IMR-90 (cell line): ENCODE data around the gene TRIM41. TPM values are rescaled to one million over a fixed set of nuclear protein-coding genes. Genes with fewer than 3 reads are reported as not detected.
A peak's percentile ranks its signal among the peaks of the same experiment; 100 is the strongest.

Source experiments
- ATAC-seq: fragments of 200-7000 bp; cut with Tn5 transposase; 2 replicates; pipeline ENCODE4 v1.9.1; 2020; ENCODE audit warnings: low read depth, mild to moderate bottlenecking, moderate library complexity
- BruUV-seq: library from RNA; stranded (reverse); fragments of 400-500 nt; replicated peaks from 2 replicates; lab custom pipeline; 2021; lab: Mats Ljungman, UMichigan
- CTCF ChIA-PET: fragments of 300-600 bp; formaldehyde crosslinking; extraction: SDS; loops from one replicate; lab custom pipeline; 2021; ENCODE audit warnings: antibody characterized with exemption; lab: Yijun Ruan, JAX
- POLR2A ChIA-PET: fragments of 300-600 bp; sonication (Branson Sonifier 250); formaldehyde crosslinking; loops from one replicate; lab custom pipeline; 2022; ENCODE audit warnings: antibody characterized with exemption; ENCODE audit not compliant: unreplicated experiment; lab: Charles Lee
- DNase-seq: peaks from one replicate; pipeline ENCODE4 v3.0.0; 2013
- H2AFZ ChIP-seq: replicated peaks from 2 replicates; pipeline ENCODE3; 2013; ENCODE audit warnings: low read length, mild to moderate bottlenecking; ENCODE audit not compliant: poor library complexity
- H2AK5ac ChIP-seq: 2 replicates; pipeline ENCODE4 v1.6.1; 2013; ENCODE audit warnings: low read depth, low read length, inconsistent platforms
- H2AK9ac ChIP-seq: replicated peaks from 2 replicates; pipeline ENCODE3; 2013; ENCODE audit warnings: mild to moderate bottlenecking, low read depth, low read length, moderate library complexity; ENCODE audit not compliant: poor library complexity
- H2BK120ac ChIP-seq: 2 replicates; pipeline ENCODE4 v1.6.1; 2013; ENCODE audit warnings: low read depth, low read length, inconsistent platforms
- H2BK15ac ChIP-seq: 3 replicates; pipeline ENCODE4 v1.6.1; 2013; ENCODE audit warnings: low read depth, low read length, inconsistent platforms
- H2BK20ac ChIP-seq: 2 replicates; pipeline ENCODE4 v1.6.1; 2013; ENCODE audit warnings: low read depth, mild to moderate bottlenecking, inconsistent platforms, low read length, moderate library complexity
- H2BK5ac ChIP-seq: 2 replicates; pipeline ENCODE4 v1.6.1; 2013; ENCODE audit warnings: mild to moderate bottlenecking, low read depth, low read length, inconsistent platforms; ENCODE audit not compliant: poor library complexity, severe bottlenecking
- H3K14ac ChIP-seq: replicated peaks from 2 replicates; pipeline ENCODE4 v1.6.1; 2013; ENCODE audit warnings: low read depth, low read length, inconsistent platforms
- H3K18ac ChIP-seq: 2 replicates; pipeline ENCODE4 v1.6.1; 2013; ENCODE audit warnings: low read depth, low read length, control low read depth
- H3K23ac ChIP-seq: 2 replicates; pipeline ENCODE4 v1.6.1; 2013; ENCODE audit warnings: low read depth, low read length, inconsistent platforms
- H3K27ac ChIP-seq: 2 replicates; pipeline ENCODE4 v1.5.1; 2013; ENCODE audit warnings: mild to moderate bottlenecking, control low read depth, low read length; ENCODE audit not compliant: insufficient read depth
- H3K27me3 ChIP-seq: 2 replicates; pipeline ENCODE4 v1.6.1; 2013; ENCODE audit warnings: low read length; ENCODE audit not compliant: control insufficient read depth, insufficient read depth
- H3K36me3 ChIP-seq: 2 replicates; pipeline ENCODE4 v1.6.1; 2013; ENCODE audit warnings: low read length, mixed read lengths; ENCODE audit not compliant: control insufficient read depth, insufficient read depth
- H3K4ac ChIP-seq: 2 replicates; pipeline ENCODE4 v1.6.1; 2013; ENCODE audit warnings: low read depth, low read length, inconsistent platforms
- H3K4me1 ChIP-seq: 2 replicates; pipeline ENCODE4 v1.6.1; 2013; ENCODE audit warnings: low read length, mixed read lengths; ENCODE audit not compliant: control insufficient read depth, insufficient read depth
- H3K4me2 ChIP-seq: 2 replicates; pipeline ENCODE4 v1.6.1; 2013; ENCODE audit warnings: low read depth, mild to moderate bottlenecking, control low read depth, low read length, moderate library complexity
- H3K4me3 ChIP-seq: 2 replicates; pipeline ENCODE4 v1.5.1; 2013; ENCODE audit warnings: low read depth, mild to moderate bottlenecking, control low read depth, low read length, moderate library complexity; ENCODE audit not compliant: insufficient read depth
- H3K56ac ChIP-seq: 2 replicates; pipeline ENCODE4 v1.6.1; 2013; ENCODE audit warnings: low read length, inconsistent platforms; ENCODE audit not compliant: insufficient read depth; ENCODE audit errors: extremely low read depth
- H3K79me1 ChIP-seq, 2 experiments: 2 replicates each; pipeline ENCODE4 v1.6.1; 2013; ENCODE audit warnings: low read length in 2 of 2, inconsistent platforms in 1 of 2, low read depth in 1 of 2
- H3K9ac ChIP-seq: 2 replicates; pipeline ENCODE4 v1.6.1; 2013; ENCODE audit warnings: low read depth, low read length, control low read depth
- H3K9me1 ChIP-seq: 2 replicates; pipeline ENCODE4 v1.6.1; 2013; ENCODE audit warnings: low read length, inconsistent platforms; ENCODE audit not compliant: insufficient read depth
- H3K9me3 ChIP-seq: 2 replicates; pipeline ENCODE4 v1.6.1; 2013; ENCODE audit warnings: low read length; ENCODE audit not compliant: control insufficient read depth, insufficient read depth
- H4K20me1 ChIP-seq: 2 replicates; pipeline ENCODE4 v1.6.1; 2013; ENCODE audit warnings: low read length, inconsistent platforms; ENCODE audit not compliant: insufficient read depth
- H4K5ac ChIP-seq: 2 replicates; pipeline ENCODE4 v1.6.1; 2013; ENCODE audit warnings: mild to moderate bottlenecking, low read depth, low read length, control low read depth
- H4K8ac ChIP-seq, 2 experiments: 2 replicates each; pipeline ENCODE4 v1.6.1; 2013; ENCODE audit warnings: low read depth in 2 of 2, low read length in 2 of 2, control low read depth in 1 of 2, inconsistent platforms in 1 of 2
- H4K91ac ChIP-seq: 2 replicates; pipeline ENCODE4 v1.6.1; 2013; ENCODE audit warnings: low read depth, low read length, inconsistent platforms; ENCODE audit not compliant: insufficient read depth
- BHLHE40 ChIP-seq: fragments of 150-350 bp; IDR thresholded peaks from 2 replicates; pipeline ENCODE4 v1.6.1; 2016; ENCODE audit warnings: mild to moderate bottlenecking, low read depth, low read length
- CEBPB ChIP-seq: IDR thresholded peaks from 2 replicates; pipeline ENCODE4 v1.6.1; 2012; ENCODE audit warnings: low read depth, low read length, improper control_type of control experiment
- CHD1 ChIP-seq: IDR thresholded peaks from 2 replicates; pipeline ENCODE4 v1.6.1; 2012; ENCODE audit warnings: low read depth, low read length, improper control_type of control experiment
- CTCF ChIP-seq: conservative IDR thresholded peaks from 2 replicates; pipeline ENCODE4 v1.5.1; 2012; ENCODE audit warnings: mild to moderate bottlenecking, low read depth, low read length, improper control_type of control experiment
- ELK1 ChIP-seq: fragments of 150-350 bp; IDR thresholded peaks from 2 replicates; pipeline ENCODE4 v1.6.1; 2016; ENCODE audit warnings: low read depth, mild to moderate bottlenecking, low read length, moderate library complexity, borderline replicate concordance
- FOS ChIP-seq: fragments of 150-350 bp; IDR thresholded peaks from 2 replicates; pipeline ENCODE4 v1.6.1; 2016; ENCODE audit warnings: low read depth, low read length
- MAZ ChIP-seq: IDR thresholded peaks from 2 replicates; pipeline ENCODE4 v1.6.1; 2012; ENCODE audit warnings: low read depth, mild to moderate bottlenecking, low read length, improper control_type of control experiment, moderate library complexity, borderline replicate concordance
- MXI1 ChIP-seq: IDR thresholded peaks from 2 replicates; pipeline ENCODE4 v1.6.1; 2012; ENCODE audit warnings: low read depth, mild to moderate bottlenecking, low read length, moderate library complexity, borderline replicate concordance
- NFE2L2 ChIP-seq: fragments of 150-350 bp; IDR thresholded peaks from 2 replicates; pipeline ENCODE4 v1.6.1; 2016; ENCODE audit warnings: low read depth, mild to moderate bottlenecking, low read length
- POLR2A ChIP-seq: IDR thresholded peaks from 2 replicates; pipeline ENCODE4 v1.6.1; 2012; ENCODE audit warnings: mild to moderate bottlenecking, low read depth, low read length
- RAD21 ChIP-seq: IDR thresholded peaks from 2 replicates; pipeline ENCODE4 v1.6.1; 2012; ENCODE audit warnings: low read length, improper control_type of control experiment
- RCOR1 ChIP-seq: IDR thresholded peaks from 2 replicates; pipeline ENCODE4 v1.6.1; 2012; ENCODE audit warnings: mild to moderate bottlenecking, low read length, improper control_type of control experiment; ENCODE audit not compliant: insufficient replicate concordance
- RFX5 ChIP-seq: IDR thresholded peaks from 2 replicates; pipeline ENCODE4 v1.8.0; 2012; ENCODE audit warnings: low read depth, mild to moderate bottlenecking, low read length, moderate library complexity
- WGBS, 2 experiments: methylation state at CpG; one replicate each; pipeline versions ENCODE4 v1.1.5 to v1.1.7; 2013; ENCODE audit warnings: missing lambda C conversion rate in 2 of 2; ENCODE audit not compliant: insufficient read length in 1 of 2; ENCODE audit errors: extremely low coverage in 2 of 2; 5-methylcytosine and 5-hydroxymethylcytosine counted together
- dilution Hi-C: fragments of 300-500 bp; cut with HindIII; formaldehyde crosslinking; loops from one replicate; pipeline ENCODE4 v1.14.3; 2018; ENCODE audit warnings: low sequenced_read_pairs; ENCODE audit not compliant: unreplicated experiment
- in situ Hi-C: fragments of 300-500 bp; cut with MboI; formaldehyde crosslinking; loops from 3 replicates; pipeline ENCODE4 v1.14.3; 2019; ENCODE audit warnings: low sequenced_read_pairs, inconsistent platforms, mixed read lengths
- intact Hi-C: fragments of 100-400 bp; cut with micrococcal nuclease; formaldehyde crosslinking; loops from 2 replicates; pipeline ENCODE4 v1.10.0; 2022
- polyA plus RNA-seq, 3 experiments: library from polyadenylated mRNA; depleted of rRNA; stranded (reverse); fragments of >200 nt; gene quantifications; 2 replicates each; pipeline ENCODE4 v1.2.3, GENCODE V29; 2012; ENCODE audit warnings: low replicate concordance in 1 of 3
- total RNA-seq: library from RNA; depleted of rRNA; stranded (reverse); fragments of >200 nt; gene quantifications from 2 replicates; pipeline ENCODE4 v1.2.3, GENCODE V29; 2012

Gene TRIM41
- total and polyA plus RNA-seq, 2 of the 4 experiments (the other 2 are of a cell fraction): 5.9 to 15.7 TPM

GRCh38 chr5:181187500-181188213 is 35.4 kb upstream of the TRIM41 start:
- peak overlapping the region; percentile 41 for H3K4me3 ChIP-seq
- no peak overlapping the region for H2BK15ac ChIP-seq
- H3K9me3 ChIP-seq: no peaks in the 10 kb centered on the region
- no peaks in the 10 kb centered on the region for H3K36me3 ChIP-seq
- 0 out of 4 replicates have a peak overlapping the region, but pooled peaks of 1 of the 2 experiments have one; percentile 37 for H4K8ac ChIP-seq
- peak overlapping the region; percentile 66; the same call in 1 of the 2 replicates for H3K4ac ChIP-seq
- no peak overlapping the region for H3K14ac ChIP-seq
- H4K5ac ChIP-seq: no peak overlapping the region
- H3K4me2 ChIP-seq: peak overlapping the region; percentile 71
- WGBS, 2 experiments: 3% methylated on average over 15 of the region's 37 CpGs; no CpG with 5 or more reads in 1 of the 2 experiments
- H3K56ac ChIP-seq: no peak overlapping the region
- no TSS peak for BruUV-seq
- peaks cover 2% of the 10 kb centered on the region; the same call in 1 of the 2 replicates for H3K9me1 ChIP-seq
- no peak overlapping the region; the same call in 1 of the 2 replicates for H4K91ac ChIP-seq
- ChIA-PET POLR2A (no interaction called here), CTCF (interaction anchor here (0.9 kb wide), 1 partner anchor 14 kb away, joined by 3 read pairs; no protein-coding TSS in a partner anchor)
- peak overlapping the region; percentile 91 for H2AFZ ChIP-seq
- intact Hi-C loops (loop anchor here (1.0 to 5.0 kb wide), 2 partner anchors 20 to 75 kb away; partner anchors contain the start of gene TRIM52), dilution Hi-C loops (no loop called here), in situ Hi-C loops (loop anchor here (5.0 to 10.0 kb wide), 2 partner anchors 70 to 383 kb away; partner anchors contain the start of gene MGAT1)
- peak overlapping the region; percentile 59 for H2BK5ac ChIP-seq
- H3K4me1 ChIP-seq: peaks cover 4% of the 10 kb centered on the region
- no peak overlapping the region; the same call in 1 of the 2 replicates for H3K23ac ChIP-seq
- ATAC-seq (peak; percentile 16), DNase-seq (peak; percentile 80)
- peaks cover 7 to 8% of the 10 kb centered on the region in 2 experiments; a peak in 3 of 4 replicates for H3K79me1 ChIP-seq
- H3K9ac ChIP-seq: no peak overlapping the region
- no peaks in the 10 kb centered on the region for H3K27me3 ChIP-seq
- no peak overlapping the region for H2AK5ac ChIP-seq
- no peak overlapping the region for H2BK20ac ChIP-seq
- H3K27ac ChIP-seq: no peak overlapping the region
- H3K18ac ChIP-seq: no peak overlapping the region
- peak overlapping the region; percentile 37 for H2AK9ac ChIP-seq
- H2BK120ac ChIP-seq: no peak overlapping the region
- peaks cover 12% of the 10 kb centered on the region for H4K20me1 ChIP-seq
- TF ChIP-seq MXI1: no peak
- no peak for TF ChIP-seq CHD1
- TF ChIP-seq RAD21: no peak; the same call in 1 of the 2 replicates
- TF ChIP-seq RCOR1: no peak
- peak; percentile 24; the same call in 1 of the 2 replicates for TF ChIP-seq CTCF
- TF ChIP-seq POLR2A: no peak
- no peak for TF ChIP-seq CEBPB
- TF ChIP-seq BHLHE40: peak; percentile 56; the same call in 1 of the 2 replicates
- TF ChIP-seq FOS: peak; percentile 87
- TF ChIP-seq MAZ: peak; percentile 68
- TF ChIP-seq ELK1: no peak
- TF ChIP-seq RFX5: no peak
- no peak for TF ChIP-seq NFE2L2
